Measurements from ENCODE around the gene RPS17. TPM values are rescaled to one million over a fixed set of nuclear protein-coding genes. Genes with fewer than 3 reads are reported as not detected.
"Not testable (repeated sequence)": the region's sequence is repeated elsewhere in the genome, so short reads cannot be mapped to it uniquely, and the experiment has no call there.

RPS17 gene
- total RNA-seq, 1 donor from 2014 or later = 800 TPM

GRCh38 chr15:82535566-82536408 lies 4.5 kb downstream of the RPS17 start:
- intact Hi-C loops (cut with micrococcal nuclease) = no loop called here
- no peak for TF ChIP-seq CTCF (IDR thresholded peaks at IDR 0.05; ENCODE audit: borderline replicate concordance)

GRCh38 chr15:82535151-82535550 lies 5.1 kb downstream of the RPS17 start:
- H3K9me3 ChIP-seq (replicated peaks); DNase-seq; H3K4me3 ChIP-seq; intact Hi-C loops (cut with micrococcal nuclease); H3K27me3 ChIP-seq (ENCODE audit: low read depth); H3K27ac ChIP-seq (replicated peaks): not testable (repeated sequence)
- peaks cover 58% of the 10 kb centered on the region for H3K36me3 ChIP-seq
- H3K4me1 ChIP-seq = peaks cover 52% of the 10 kb centered on the region

More at GRCh38 chr15:82535566-82536408, 4.5 kb downstream of the RPS17 start:
- Histone ChIP-seq H3K9me3 (replicated peaks) (no peaks in the 10 kb centered on the region), H3K27me3 (ENCODE audit: low read depth) (no peaks in the 10 kb centered on the region), H3K4me3 (no peak overlapping the region), H3K36me3 (peaks cover 58% of the 10 kb centered on the region), H3K27ac (replicated peaks) (no peak overlapping the region), H3K4me1 (peaks cover 55% of the 10 kb centered on the region)
- no peak for DNase-seq

- intact Hi-C loops (cut with micrococcal nuclease); H3K9me3 ChIP-seq (replicated peaks); DNase-seq; H3K4me3 ChIP-seq; H3K27me3 ChIP-seq (ENCODE audit: low read depth); H3K27ac ChIP-seq (replicated peaks): not testable (repeated sequence)
- H3K4me1 ChIP-seq = peaks cover 45% of the 10 kb centered on the region
- H3K36me3 ChIP-seq = peaks cover 58% of the 10 kb centered on the region
Measured at GRCh38 chr15:82534457-82534861, 5.8 kb downstream of the RPS17 start.

GRCh38 chr15:82533801-82534200 lies 6.5 kb downstream of the RPS17 start:
- Histone ChIP-seq H3K36me3 (peaks cover 56% of the 10 kb centered on the region), H3K27me3 (ENCODE audit: low read depth) (no peaks in the 10 kb centered on the region), H3K4me3 (no peak overlapping the region), H3K4me1 (peaks cover 39% of the 10 kb centered on the region), H3K27ac (replicated peaks) (no peak overlapping the region), H3K9me3 (replicated peaks) (no peaks in the 10 kb centered on the region)
- no peak for TF ChIP-seq CTCF (IDR thresholded peaks at IDR 0.05; ENCODE audit: borderline replicate concordance)
- intact Hi-C loops (cut with micrococcal nuclease) = no loop called here
- no peak for DNase-seq

GRCh38 chr15:82532991-82533481 lies 7.2 kb downstream of the RPS17 start:
- Histone ChIP-seq H3K27me3 (ENCODE audit: low read depth) (no peaks in the 10 kb centered on the region), H3K4me1 (peaks cover 31% of the 10 kb centered on the region), H3K4me3 (no peak overlapping the region), H3K36me3 (peaks cover 49% of the 10 kb centered on the region), H3K27ac (replicated peaks) (no peak overlapping the region), H3K9me3 (replicated peaks) (no peaks in the 10 kb centered on the region)
- no peak for DNase-seq
- intact Hi-C loops (cut with micrococcal nuclease) = no loop called here
- TF ChIP-seq CTCF (IDR thresholded peaks at IDR 0.05; ENCODE audit: borderline replicate concordance) = no peak

- intact Hi-C loops (cut with micrococcal nuclease) = no loop called here
- Histone ChIP-seq H3K4me1 (peaks cover 25% of the 10 kb centered on the region), H3K4me3 (no peak overlapping the region), H3K27ac (replicated peaks) (no peak overlapping the region), H3K27me3 (ENCODE audit: low read depth) (no peaks in the 10 kb centered on the region), H3K9me3 (replicated peaks) (no peaks in the 10 kb centered on the region), H3K36me3 (peaks cover 43% of the 10 kb centered on the region)
- TF ChIP-seq CTCF (IDR thresholded peaks at IDR 0.05; ENCODE audit: borderline replicate concordance) = no peak
- DNase-seq = no peak
Measured at GRCh38 chr15:82532383-82532990, 7.8 kb downstream of the RPS17 start.
